Measurements from ENCODE around the gene TYR.

TYR gene

GRCh38 chr11:89175796-89176195 lies 1.9 kb upstream of the TYR start:
- H3K9me3 ChIP-seq (ENCODE audit: insufficient read depth, low read length): no peaks in the 10 kb centered on the region
- no peak overlapping the region for H3K4me3 ChIP-seq (ENCODE audit: insufficient read depth, low read length, poor library complexity, severe bottlenecking)
- no peaks in the 10 kb centered on the region for H3F3A ChIP-seq (ENCODE audit: insufficient read depth)
- H3K9me2 ChIP-seq (replicated peaks; ENCODE audit: insufficient read depth, low read length): no peaks in the 10 kb centered on the region
- H4K20me1 ChIP-seq (ENCODE audit: low read depth, low read length): no peaks in the 10 kb centered on the region
- H3K27me3 ChIP-seq (ENCODE audit: low read length): no peaks in the 10 kb centered on the region
- H3K79me2 ChIP-seq (ENCODE audit: insufficient read depth, low read length): no peaks in the 10 kb centered on the region
- H3K27ac ChIP-seq (ENCODE audit: low read depth, low read length): no peak overlapping the region
- H2AFZ ChIP-seq (ENCODE audit: low read depth, low read length, severe bottlenecking): no peak overlapping the region
- H3K9ac ChIP-seq (ENCODE audit: low read length): no peak overlapping the region
- no peak overlapping the region for H3K4me2 ChIP-seq (ENCODE audit: low read depth, low read length, poor library complexity, severe bottlenecking)
- TF ChIP-seq EZH2phosphoT487 (conservative IDR thresholded peaks at IDR 0.05; ENCODE audit: low read length) (no peak), CTCF (IDR thresholded peaks at IDR 0.05; ENCODE audit: insufficient read depth, low read length, poor library complexity, severe bottlenecking) (no peak)
- H3K36me3 ChIP-seq (ENCODE audit: low read length): no peaks in the 10 kb centered on the region

DNA sequence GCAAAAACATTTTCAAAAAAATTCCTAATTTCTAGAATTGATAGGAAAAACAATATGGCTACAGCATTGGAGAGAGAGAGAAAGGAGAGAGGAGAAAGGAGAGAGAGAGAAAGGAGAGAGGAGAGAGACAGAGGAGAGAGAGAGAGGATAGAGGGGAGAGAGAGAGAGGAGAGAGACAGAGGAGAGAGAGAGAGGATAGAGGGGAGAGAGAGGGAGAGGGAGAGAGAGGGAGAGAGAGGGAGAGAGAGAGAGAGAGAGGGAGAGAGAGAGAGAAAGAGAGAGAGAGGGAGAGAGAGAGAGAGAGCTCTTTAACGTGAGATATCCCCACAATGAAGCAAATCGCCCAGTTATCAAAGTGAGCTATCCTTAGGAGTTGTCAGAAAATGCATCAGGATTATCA lies 737 bp upstream of the TYR start:
- Histone ChIP-seq H3K79me2 (ENCODE audit: insufficient read depth, low read length) (no peaks in the 10 kb centered on the region), H3K4me2 (ENCODE audit: low read depth, low read length, poor library complexity, severe bottlenecking) (no peak overlapping the region), H3K9ac (ENCODE audit: low read length) (no peak overlapping the region), H3K36me3 (ENCODE audit: low read length) (no peaks in the 10 kb centered on the region), H2AFZ (ENCODE audit: low read depth, low read length, severe bottlenecking) (no peak overlapping the region), H3K9me2 (replicated peaks; ENCODE audit: insufficient read depth, low read length) (no peaks in the 10 kb centered on the region), H3K4me3 (ENCODE audit: insufficient read depth, low read length, poor library complexity, severe bottlenecking) (no peak overlapping the region), H3K27me3 (ENCODE audit: low read length) (no peaks in the 10 kb centered on the region), H4K20me1 (ENCODE audit: low read depth, low read length) (no peaks in the 10 kb centered on the region), H3K9me3 (ENCODE audit: insufficient read depth, low read length) (no peaks in the 10 kb centered on the region), H3F3A (ENCODE audit: insufficient read depth) (no peaks in the 10 kb centered on the region), H3K27ac (ENCODE audit: low read depth, low read length) (no peak overlapping the region)
- TF ChIP-seq EZH2phosphoT487 (conservative IDR thresholded peaks at IDR 0.05; ENCODE audit: low read length) (no peak), CTCF (IDR thresholded peaks at IDR 0.05; ENCODE audit: insufficient read depth, low read length, poor library complexity, severe bottlenecking) (no peak)

- Histone ChIP-seq H3K27me3 (ENCODE audit: low read length) (no peaks in the 10 kb centered on the region), H3K4me2 (ENCODE audit: low read depth, low read length, poor library complexity, severe bottlenecking) (no peak overlapping the region), H3F3A (ENCODE audit: insufficient read depth) (no peaks in the 10 kb centered on the region), H3K9me2 (replicated peaks; ENCODE audit: insufficient read depth, low read length) (no peaks in the 10 kb centered on the region), H3K79me2 (ENCODE audit: insufficient read depth, low read length) (no peaks in the 10 kb centered on the region), H3K36me3 (ENCODE audit: low read length) (no peaks in the 10 kb centered on the region), H3K27ac (ENCODE audit: low read depth, low read length) (no peak overlapping the region), H2AFZ (ENCODE audit: low read depth, low read length, severe bottlenecking) (no peak overlapping the region), H3K9me3 (ENCODE audit: insufficient read depth, low read length) (no peaks in the 10 kb centered on the region), H4K20me1 (ENCODE audit: low read depth, low read length) (no peaks in the 10 kb centered on the region), H3K9ac (ENCODE audit: low read length) (no peak overlapping the region), H3K4me3 (ENCODE audit: insufficient read depth, low read length, poor library complexity, severe bottlenecking) (no peak overlapping the region)
- no peak for TF ChIP-seq CTCF (IDR thresholded peaks at IDR 0.05; ENCODE audit: insufficient read depth, low read length, poor library complexity, severe bottlenecking)
- TF ChIP-seq EZH2phosphoT487 (conservative IDR thresholded peaks at IDR 0.05; ENCODE audit: low read length): no peak
These were observed 3.4 kb downstream of the TYR start for GRCh38 chr11:89181111-89181510.
